MM.1S (cell line): ENCODE measurements around the gene ZNF697.
"Not testable (repeated sequence)": the region's sequence is repeated elsewhere in the genome, so short reads cannot be mapped to it uniquely, and the experiment has no call there.

Experiments used
- DNase-seq: peaks from one replicate; pipeline ENCODE4 v3.0.0-alpha.2; 2015
- H2AFZ ChIP-seq: fragments of 300-600 bp; sonication (generic); 2 replicates; pipeline ENCODE4 v1.6.0; 2016; ENCODE audit warnings: antibody characterized with exemption, low read length
- H3F3A ChIP-seq: fragments of 300-600 bp; sonication (generic); 2 replicates; pipeline ENCODE4 v1.6.1; 2016; ENCODE audit warnings: mild to moderate bottlenecking, antibody characterized with exemption, low read length, moderate library complexity, mixed read lengths; ENCODE audit not compliant: insufficient read depth
- H3K27ac ChIP-seq: fragments of 300-600 bp; sonication (generic); 2 replicates; pipeline ENCODE4 v1.5.1; 2016; ENCODE audit warnings: mild to moderate bottlenecking, low read length
- H3K27me3 ChIP-seq: fragments of 300-600 bp; sonication (generic); replicated peaks from 2 replicates; pipeline ENCODE4 v1.6.0; 2016; ENCODE audit warnings: low read length; ENCODE audit not compliant: insufficient read depth
- H3K36me3 ChIP-seq: fragments of 300-600 bp; sonication (generic); replicated peaks from 2 replicates; pipeline ENCODE4 v1.6.1; 2016; ENCODE audit warnings: mild to moderate bottlenecking, low read length, mixed read lengths; ENCODE audit not compliant: insufficient read depth
- H3K4me1 ChIP-seq: fragments of 300-600 bp; sonication (generic); 2 replicates; pipeline ENCODE4 v1.6.1; 2016; ENCODE audit warnings: low read length, mixed read lengths
- H3K4me2 ChIP-seq: fragments of 300-600 bp; sonication (generic); 2 replicates; pipeline ENCODE4 v1.6.0; 2016; ENCODE audit warnings: low read depth, low read length
- H3K4me3 ChIP-seq: fragments of 300-600 bp; sonication (generic); 2 replicates; pipeline ENCODE4 v1.5.1; 2016; ENCODE audit warnings: low read length, mixed read lengths
- H3K79me2 ChIP-seq: fragments of 300-600 bp; sonication (generic); 2 replicates; pipeline ENCODE4 v1.6.1; 2016; ENCODE audit warnings: mixed run types, low read length, mixed read lengths
- H3K9ac ChIP-seq: fragments of 300-600 bp; sonication (generic); 2 replicates; pipeline ENCODE4 v1.6.1; 2016; ENCODE audit warnings: low read length, mixed read lengths
- H3K9me2 ChIP-seq: fragments of 300-600 bp; sonication (generic); replicated peaks from 2 replicates; pipeline ENCODE4 v1.6.1; 2016; ENCODE audit warnings: mild to moderate bottlenecking, low read length, mixed read lengths; ENCODE audit not compliant: insufficient read depth
- H3K9me3 ChIP-seq: fragments of 300-600 bp; sonication (generic); replicated peaks from 2 replicates; pipeline ENCODE4 v1.6.1; 2016; ENCODE audit warnings: mild to moderate bottlenecking, low read length, mixed read lengths; ENCODE audit not compliant: insufficient read depth
- H4K20me1 ChIP-seq: fragments of 300-600 bp; sonication (generic); 2 replicates; pipeline ENCODE4 v1.6.1; 2016; ENCODE audit warnings: mild to moderate bottlenecking, low read length, moderate library complexity, mixed read lengths; ENCODE audit not compliant: insufficient read depth
- CTCF ChIP-seq: fragments of 300-600 bp; sonication (generic); IDR thresholded peaks from 2 replicates; pipeline ENCODE4 v1.5.1; 2016; ENCODE audit warnings: antibody characterized with exemption, low read length, mixed read lengths
- EZH2 ChIP-seq: fragments of 300-600 bp; sonication (generic); optimal IDR thresholded peaks from 2 replicates; pipeline ENCODE3; 2017; ENCODE audit warnings: low read depth, mild to moderate bottlenecking, antibody characterized with exemption, low read length, mixed read lengths
- EZH2phosphoT487 ChIP-seq: fragments of 300-600 bp; sonication (generic); IDR thresholded peaks from 2 replicates; pipeline ENCODE4 v1.6.1; 2018; ENCODE audit warnings: antibody characterized with exemption, low read length

Gene ZNF697

DNA sequence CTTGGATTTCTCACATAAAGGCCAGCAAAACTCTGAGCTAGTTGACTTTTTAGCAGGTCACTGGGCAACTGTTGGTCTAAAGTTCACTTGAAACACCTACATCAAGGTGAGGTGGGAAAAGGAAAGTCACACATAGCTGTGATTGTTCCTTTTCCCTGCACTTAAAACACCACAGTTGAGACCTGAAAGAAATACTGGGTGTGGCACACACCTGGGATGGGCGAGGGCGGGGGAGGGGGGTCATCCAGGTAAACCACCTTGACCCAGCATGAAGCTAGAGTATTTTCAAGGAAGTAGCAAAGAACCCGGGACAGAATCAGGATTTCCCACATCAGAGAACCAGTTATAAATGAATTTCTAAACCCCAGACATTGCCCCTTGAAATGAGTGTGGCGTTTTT, 26.4 kb downstream of the ZNF697 start:
- no peaks in the 10 kb centered on the region for H3K9me2 ChIP-seq

GRCh38 chr1:119617751-119618691, 30.0 kb downstream of the ZNF697 start:
- Histone ChIP-seq H3K79me2 (no peaks in the 10 kb centered on the region), H3K27ac (no peak overlapping the region), H3K9me3 (no peaks in the 10 kb centered on the region), H3F3A (no peaks in the 10 kb centered on the region), H3K9me2 (no peaks in the 10 kb centered on the region), H3K4me1 (no peaks in the 10 kb centered on the region), H3K4me2 (no peak overlapping the region), H3K4me3 (no peak overlapping the region), H4K20me1 (no peaks in the 10 kb centered on the region), H2AFZ (no peak overlapping the region), H3K27me3 (no peaks in the 10 kb centered on the region), H3K9ac (no peak overlapping the region), H3K36me3 (no peaks in the 10 kb centered on the region)
- TF ChIP-seq CTCF (no peak), EZH2 (no peak), EZH2phosphoT487 (no peak)
- DNase-seq = no peak

More for the DNA sequence above, 26.4 kb downstream of the ZNF697 start:
- Histone ChIP-seq H3K27ac (no peak overlapping the region), H3K36me3 (no peaks in the 10 kb centered on the region), H3K9ac (no peak overlapping the region), H3K9me3 (no peaks in the 10 kb centered on the region), H3K4me1 (no peaks in the 10 kb centered on the region), H3K27me3 (no peaks in the 10 kb centered on the region), H3F3A (no peaks in the 10 kb centered on the region), H2AFZ (no peak overlapping the region), H4K20me1 (no peaks in the 10 kb centered on the region), H3K4me3 (no peak overlapping the region), H3K79me2 (no peaks in the 10 kb centered on the region), H3K4me2 (no peak overlapping the region)
- no peak for DNase-seq
- TF ChIP-seq CTCF (no peak), EZH2 (no peak), EZH2phosphoT487 (no peak)

GRCh38 chr1:119616748-119617147, 31.3 kb downstream of the ZNF697 start:
- not testable (repeated sequence) for H3K4me3 ChIP-seq, H3K79me2 ChIP-seq, H3K9me2 ChIP-seq, H2AFZ ChIP-seq, DNase-seq, H3K4me2 ChIP-seq, H3K9ac ChIP-seq, H3F3A ChIP-seq, H3K36me3 ChIP-seq, H3K27me3 ChIP-seq, H3K4me1 ChIP-seq, H3K9me3 ChIP-seq, H4K20me1 ChIP-seq, H3K27ac ChIP-seq

DNA sequence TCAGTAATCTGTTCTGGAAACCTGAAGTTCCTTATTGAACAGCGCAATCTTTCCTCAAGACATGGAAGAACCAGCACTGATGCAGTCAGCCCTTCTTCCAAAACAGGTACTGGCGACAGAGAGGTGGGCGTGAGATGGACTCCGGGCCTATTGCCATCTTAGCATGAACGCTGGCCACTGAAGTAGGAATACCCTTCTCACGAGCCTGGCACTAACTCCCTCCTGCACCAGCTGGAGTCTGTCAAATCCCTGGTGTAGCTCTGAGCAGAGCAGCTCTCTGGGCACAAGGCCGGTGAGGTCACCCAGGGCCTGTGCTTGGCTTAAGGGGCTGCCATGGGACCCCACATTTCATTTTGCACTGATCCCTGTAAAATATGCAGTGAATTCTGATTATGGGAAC, 33.0 kb downstream of the ZNF697 start:
- not testable (repeated sequence) for H3K9ac ChIP-seq, H3K27me3 ChIP-seq, H2AFZ ChIP-seq, H3K4me2 ChIP-seq, H3F3A ChIP-seq, H3K4me1 ChIP-seq, H3K9me3 ChIP-seq, H3K36me3 ChIP-seq, DNase-seq, H3K4me3 ChIP-seq, H3K9me2 ChIP-seq, H3K79me2 ChIP-seq, H4K20me1 ChIP-seq, H3K27ac ChIP-seq
